ENCODE measurements around the gene SDHB. TPM values are rescaled to one million over a fixed set of nuclear protein-coding genes. Genes with fewer than 3 reads are reported as not detected.

Gene SDHB
- total and polyA plus RNA-seq, 10 of the 15 experiments (the other 5 are each of a cell fraction or from before 2014, with no cell fraction given), result 101 to 319 (median 188) TPM

GRCh38 chr1:16982902-16983301 lies 70.9 kb downstream of the SDHB start (continued):
- no peak for TF ChIP-seq NRF1 (conservative IDR thresholded peaks at IDR 0.05; ENCODE audit: low read depth, low read length)
- no peak for TF ChIP-seq KLF5 (IDR thresholded peaks at IDR 0.05; ENCODE audit: partially characterized antibody)
- TF ChIP-seq ZBTB40 (IDR thresholded peaks at IDR 0.05; ENCODE audit: borderline replicate concordance), result no peak
- no peak for TF ChIP-seq BCLAF1 (IDR thresholded peaks at IDR 0.05)
- TF ChIP-seq CREB1 (IDR thresholded peaks at IDR 0.05; ENCODE audit: low read depth), result no peak
- no peak for TF ChIP-seq DPF2 (IDR thresholded peaks at IDR 0.05)
- TF ChIP-seq POLR2A (IDR thresholded peaks at IDR 0.05; ENCODE audit: low read depth, low read length), result no peak
- TF ChIP-seq SRF (IDR thresholded peaks at IDR 0.05; ENCODE audit: low read depth in 2 of 2, low read length in 2 of 2), result no peak

Measured in GM12878 (cell line).